Sigmoid colon (tissue), 7 donors: ENCODE measurements around the gene CRKL. TPM values are rescaled to one million over a fixed set of nuclear protein-coding genes. Genes with fewer than 3 reads are reported as not detected.

Source experiments
- DNase-seq: peaks from one replicate; pipeline ENCODE4 v3.0.0-alpha.2; 2019
- H3K27ac ChIP-seq, 4 donors: fragments of 200-600 bp; sonication (generic); one replicate each; pipeline ENCODE4 v1.5.1; 2016 to 2019; ENCODE audit warnings: mild to moderate bottlenecking in 1 of 4
- H3K27me3 ChIP-seq, 3 donors: fragments of 200-600 bp; sonication (generic); one replicate each; pipeline ENCODE4 v1.5.1; 2019; ENCODE audit warnings: mild to moderate bottlenecking in 1 of 3
- H3K36me3 ChIP-seq, 4 donors: fragments of 200-600 bp; sonication (generic); one replicate each; pipeline ENCODE4 v1.5.1; 2016 to 2019
- H3K4me1 ChIP-seq, 4 donors: fragments of 200-600 bp; sonication (generic); one replicate each; pipeline ENCODE4 v1.5.1; 2017 to 2019
- H3K4me3 ChIP-seq, 4 donors: fragments of 200-600 bp; sonication (generic); one replicate each; pipeline ENCODE4 v1.5.1; 2017 to 2019; ENCODE audit warnings: mild to moderate bottlenecking in 2 of 4, moderate library complexity in 1 of 4
- H3K9me3 ChIP-seq, 4 donors: fragments of 200-600 bp in 3 of 4; sonication (generic) in 3 of 4; one replicate each; pipeline versions ENCODE4 v1.5.1 to v1.6.1; 2013 to 2019
- CTCF ChIP-seq, 4 experiments: fragments of 450-650 bp in 3 of 4; fragments of 200-600 bp in 1 of 4; IDR thresholded peaks; one replicate each; pipeline ENCODE4 v1.5.1; 2016 to 2019; ENCODE audit warnings: antibody characterized with exemption in 4 of 4, mild to moderate bottlenecking in 3 of 4, moderate library complexity in 2 of 4
- EP300 ChIP-seq, 4 donors: sonication (generic); formaldehyde crosslinking; IDR thresholded peaks; one replicate each; pipeline ENCODE4 v1.6.1; 2017; ENCODE audit warnings: antibody characterized with exemption in 4 of 4
- POLR2A ChIP-seq, 2 donors: fragments of 450-650 bp; IDR thresholded peaks; one replicate each; pipeline ENCODE4 v1.6.1; 2016; ENCODE audit warnings: antibody characterized with exemption in 2 of 2, mild to moderate bottlenecking in 2 of 2, moderate library complexity in 2 of 2
- POLR2AphosphoS5 ChIP-seq, 4 donors: sonication (generic); formaldehyde crosslinking; IDR thresholded peaks; one replicate each; pipeline ENCODE4 v1.6.1; 2017; ENCODE audit warnings: antibody characterized with exemption in 4 of 4
- WGBS, 2 donors: extraction: QIAGEN DNeasy Blood & Tissue Kit; methylation state at CpG; one replicate each; pipeline ENCODE4 v1.1.7; 2013; 5-methylcytosine and 5-hydroxymethylcytosine counted together
- intact Hi-C: fragments of 100-400 bp; cut with DNase I; formaldehyde crosslinking; loops from one replicate; pipeline ENCODE4 v1.15.1; 2023
- polyA plus RNA-seq, 3 donors: library from polyadenylated mRNA; stranded (reverse); fragments of 200-250 nt; gene quantifications; one replicate each; pipeline ENCODE4 v1.2.3, GENCODE V29; 2013
- total RNA-seq, 4 donors: library from RNA; depleted of rRNA; stranded (reverse); fragments of >200 nt; gene quantifications; one replicate each; pipeline ENCODE4 v1.1.0, GENCODE V29; 2016
- donor health status: healthy with polysubstance abuse.
- donor health status: Bipolar disorder and iron deficiency.
- donor health status: healthy.

CRKL gene
- total and polyA plus RNA-seq, 7 donors: 16.8 to 37.1 (median 35.6) TPM

- Histone ChIP-seq H3K27ac (peak overlapping the region; percentile 96 to 99 (median 98)), H3K36me3 (peaks cover 11 to 50% (median 16%) of the 10 kb centered on the region in 4 donors)
Observed at GRCh38 chr22:21000207-21000986, 83.2 kb downstream of the CRKL start.

GRCh38 chr22:21000987-21001600 is 83.9 kb downstream of the CRKL start:
- Histone ChIP-seq H3K27ac (peak overlapping the region; percentile 96 to 99 (median 98)), H3K9me3 (no peaks in the 10 kb centered on the region), H3K36me3 (peaks cover 10 to 43% (median 15%) of the 10 kb centered on the region in 4 donors), H3K4me1 (peaks cover 0 to 39% (median 34%) of the 10 kb centered on the region in 4 donors), H3K4me3 (peak overlapping the region; percentile 52 to 92 (median 76)), H3K27me3 (no peaks in the 10 kb centered on the region)
- DNase-seq: no peak
- intact Hi-C loops: loop anchor here (2.0 to 10.0 kb wide), 5 partner anchors 39 to 142 kb away; partner anchors contain the start of genes CRKL, LRRC74B, PI4KA and SNAP29
- TF ChIP-seq POLR2AphosphoS5 (IDR thresholded peaks at IDR 0.05): no peak
- no peak for TF ChIP-seq EP300 (IDR thresholded peaks at IDR 0.05)
- no peak for TF ChIP-seq POLR2A (IDR thresholded peaks at IDR 0.05)
- TF ChIP-seq CTCF (IDR thresholded peaks at IDR 0.05): no peak
- 1 to 2% methylated on average over 26 of the region's 26 CpGs for WGBS, 2 donors

More at GRCh38 chr22:21000207-21000986, 83.2 kb downstream of the CRKL start:
- no peaks in the 10 kb centered on the region for H3K9me3 ChIP-seq
- DNase-seq: no peak
- no peaks in the 10 kb centered on the region for H3K27me3 ChIP-seq
- peak overlapping the region; percentile 52 to 92 (median 76) for H3K4me3 ChIP-seq
- intact Hi-C loops: loop anchor here (2.0 to 10.0 kb wide), 5 partner anchors 38 to 142 kb away; partner anchors contain the start of genes CRKL, LRRC74B, PI4KA and SNAP29
- TF ChIP-seq POLR2AphosphoS5 (IDR thresholded peaks at IDR 0.05) (no peak), EP300 (IDR thresholded peaks at IDR 0.05) (no peak), CTCF (IDR thresholded peaks at IDR 0.05) (no peak), POLR2A (IDR thresholded peaks at IDR 0.05) (no peak)
- 45 to 62% methylated on average over 22 of the region's 22 CpGs for whole genome bisulfite sequencing, 2 donors
- peaks cover 0 to 39% (median 34%) of the 10 kb centered on the region in 4 donors for H3K4me1 ChIP-seq

- H3K9me3 ChIP-seq: no peaks in the 10 kb centered on the region
- DNase-seq: peak; percentile 98
- H3K27me3 ChIP-seq: no peaks in the 10 kb centered on the region
- peak within 1 kb of the TSS; percentile 52 to 92 (median 76) for H3K4me3 ChIP-seq
- peak; percentile 92 to 95 (median 94) for TF ChIP-seq POLR2AphosphoS5 (IDR thresholded peaks at IDR 0.05)
- TF ChIP-seq CTCF (IDR thresholded peaks at IDR 0.05): no peak
- TF ChIP-seq EP300 (IDR thresholded peaks at IDR 0.05): peak in 1 of 4 donors; percentile 64
- peak; percentile 86 to 88 for TF ChIP-seq POLR2A (IDR thresholded peaks at IDR 0.05)
- WGBS, 2 donors: 0% methylated on average over 83 of the region's 83 CpGs
- peaks cover 0 to 39% (median 34%) of the 10 kb centered on the region in 4 donors for H3K4me1 ChIP-seq
- peak within 1 kb of the TSS; percentile 96 to 99 (median 98) for H3K27ac ChIP-seq
- intact Hi-C loops: loop anchor here (1.0 to 10.0 kb wide), 6 partner anchors 19 to 143 kb away; partner anchors contain the start of genes CRKL, LRRC74B, LZTR1 and PI4KA
- H3K36me3 ChIP-seq: peaks cover 10 to 37% (median 15%) of the 10 kb centered on the region in 4 donors
Observed at GRCh38 chr22:21001601-21002325, 84.6 kb downstream of the CRKL start, which contains the start of gene THAP7. TSS of gene THAP7 (minus strand) at chr22:21002118. CDS start at chr22:21001911, 207 bp downstream.

Other genes starting within 250 kb of the CRKL start
- not detected for gene SERPIND1, start 143.3 kb upstream of the CRKL start, total RNA-seq
- gene SERPIND1, start 143.3 kb upstream of the CRKL start, polyA plus RNA-seq: under 1 TPM in 1 of 3 donors, not detected in 2; 0.04 TPM
- gene PI4KA, start 58.6 kb upstream of the CRKL start, total RNA-seq: 100 to 1,000 TPM in 1 of 4 donors, 10 to 100 TPM in 3; 63.5 to 137 (median 75.0) TPM
- gene PI4KA, start 58.6 kb upstream of the CRKL start, polyA plus RNA-seq: 10 to 100 TPM; 26.1 to 53.7 (median 26.4) TPM
- gene SNAP29, start 58.4 kb upstream of the CRKL start, total RNA-seq: 10 to 100 TPM; 20.0 to 25.5 (median 22.8) TPM
- 10 to 100 TPM; 16.2 to 24.0 (median 20.2) TPM for gene SNAP29, start 58.4 kb upstream of the CRKL start, polyA plus RNA-seq
- gene AIFM3, start 49.8 kb downstream of the CRKL start, total RNA-seq: 1 to 10 TPM in 3 of 4 donors, under 1 TPM in 1; 0.66 to 1.9 (median 1.3) TPM
- 100 to 1,000 TPM in 1 of 3 donors, 10 to 100 TPM in 2; 72.6 to 105 (median 91.3) TPM for gene AIFM3, start 49.8 kb downstream of the CRKL start, polyA plus RNA-seq
- gene LZTR1, start 64.9 kb downstream of the CRKL start, total RNA-seq: 10 to 100 TPM; 30.8 to 50.4 (median 35.8) TPM
- 10 to 100 TPM; 10.2 to 40.5 (median 12.5) TPM for gene LZTR1, start 64.9 kb downstream of the CRKL start, polyA plus RNA-seq
- 10 to 100 TPM; 39.2 to 59.4 (median 45.4) TPM for gene THAP7, start 84.7 kb downstream of the CRKL start, total RNA-seq
- gene THAP7, start 84.7 kb downstream of the CRKL start, polyA plus RNA-seq: 10 to 100 TPM; 19.9 to 32.0 (median 22.2) TPM
- gene P2RX6, start 97.8 kb downstream of the CRKL start, total RNA-seq: 1 to 10 TPM; 1.1 to 2.0 (median 1.3) TPM
- gene P2RX6, start 97.8 kb downstream of the CRKL start, polyA plus RNA-seq: under 1 TPM in 2 of 3 donors, not detected in 1; under 0.01 to 0.77 TPM
- under 1 TPM in 3 of 4 donors, not detected in 1; 0.16 to 0.71 (median 0.41) TPM for gene SLC7A4, start 115.2 kb downstream of the CRKL start, total RNA-seq
- gene SLC7A4, start 115.2 kb downstream of the CRKL start, polyA plus RNA-seq: 1 to 10 TPM in 2 of 3 donors, under 1 TPM in 1; 0.46 to 2.6 (median 1.2) TPM
- not detected for gene LRRC74B, start 128.5 kb downstream of the CRKL start, total RNA-seq
- under 1 TPM in 2 of 3 donors, not detected in 1; under 0.01 to 0.06 TPM for gene LRRC74B, start 128.5 kb downstream of the CRKL start, polyA plus RNA-seq